Fibroblast of lung (primary cell): ENCODE data around the gene KIAA1549. TPM values are rescaled to one million over a fixed set of nuclear protein-coding genes. Genes with fewer than 3 reads are reported as not detected.
A peak's percentile ranks its signal among the peaks of the same experiment; 100 is the strongest.

Experiments used
- DNase-seq, 2 donors: peaks; one replicate each; pipeline versions ENCODE4 v3.0.0 to v3.0.0-alpha.2; 2010; ENCODE audit warnings: low read depth in 2 of 2
- H2AFZ ChIP-seq: 2 replicates; pipeline ENCODE4 v1.5.1; 2012; ENCODE audit warnings: low read length, control low read depth, inconsistent platforms
- H3K27ac ChIP-seq: 2 replicates; pipeline ENCODE4 v1.5.1; 2011; ENCODE audit warnings: low read length, control low read depth; ENCODE audit not compliant: insufficient read depth
- H3K27me3 ChIP-seq: 2 replicates; pipeline ENCODE4 v1.5.1; 2011; ENCODE audit warnings: mild to moderate bottlenecking, low read length; ENCODE audit not compliant: control insufficient read depth, insufficient read depth
- H3K36me3 ChIP-seq: 2 replicates; pipeline ENCODE4 v1.5.1; 2011; ENCODE audit warnings: low read length; ENCODE audit not compliant: control insufficient read depth, insufficient read depth
- H3K4me1 ChIP-seq: 2 replicates; pipeline ENCODE4 v1.5.1; 2011; ENCODE audit warnings: low read length; ENCODE audit not compliant: control insufficient read depth, insufficient read depth; ENCODE audit errors: extremely low read depth
- H3K4me2 ChIP-seq: 2 replicates; pipeline ENCODE4 v1.5.1; 2011; ENCODE audit warnings: low read length, control low read depth; ENCODE audit not compliant: insufficient read depth; ENCODE audit errors: extremely low read depth
- H3K4me3 ChIP-seq, 4 experiments: fragments of 200-600 bp in 1 of 4; sonication (generic) in 1 of 4; replicated peaks in 1 of 4; 2 replicates each; pipeline ENCODE4 v1.5.1; 2011 to 2016; ENCODE audit warnings: low read length in 4 of 4, low read depth in 3 of 4, mild to moderate bottlenecking in 3 of 4, control low read depth in 2 of 4, inconsistent platforms in 1 of 4, mixed read lengths in 1 of 4; ENCODE audit not compliant: insufficient read depth in 1 of 4; ENCODE audit errors: control extremely low read depth in 1 of 4
- H3K79me2 ChIP-seq: 2 replicates; pipeline ENCODE4 v1.5.1; 2012; ENCODE audit warnings: mild to moderate bottlenecking, low read length, inconsistent platforms; ENCODE audit not compliant: control insufficient read depth, insufficient read depth
- H3K9ac ChIP-seq: 2 replicates; pipeline ENCODE4 v1.5.1; 2011; ENCODE audit warnings: mild to moderate bottlenecking, low read length, control low read depth; ENCODE audit not compliant: insufficient read depth
- H3K9me3 ChIP-seq: 2 replicates; pipeline ENCODE4 v1.5.1; 2012; ENCODE audit warnings: low read depth, low read length; ENCODE audit not compliant: control insufficient read depth, insufficient read depth
- H4K20me1 ChIP-seq: 2 replicates; pipeline ENCODE4 v1.5.1; 2011; ENCODE audit warnings: low read length; ENCODE audit not compliant: control insufficient read depth, insufficient read depth; ENCODE audit errors: extremely low read depth
- EZH2 ChIP-seq: IDR thresholded peaks from 2 replicates; pipeline ENCODE4 v1.5.1; 2012; ENCODE audit warnings: low read length, control low read depth, mild to moderate bottlenecking; ENCODE audit errors: missing control alignments
- polyA plus RNA-seq, 2 donors: library from polyadenylated mRNA; depleted of rRNA in 1 of 2; stranded (reverse) in 1 of 2; unstranded in 1 of 2; fragments of >200 nt; gene quantifications; 2 replicates each; pipeline ENCODE4 v1.2.1, GENCODE V29; 2011 to 2012; ENCODE audit warnings: missing spikeins in 1 of 2
- total RNA-seq: library from RNA; depleted of rRNA; stranded (reverse); fragments of >200 nt; gene quantifications from 2 replicates; pipeline ENCODE4 v1.2.1, GENCODE V29; 2014
- TF ChIP-seq, protein P1 (sequence below), 2 donors: IDR thresholded peaks in 1 of 2; conservative IDR thresholded peaks in 1 of 2; 1 replicate in 1 of 2; 2 replicates in 1 of 2; pipeline ENCODE4 v1.5.1; 2011 to 2012; ENCODE audit warnings: low read length in 2 of 2, control low read depth in 1 of 2, inconsistent platforms in 1 of 2, low read depth in 1 of 2, mild to moderate bottlenecking in 1 of 2

Gene KIAA1549
- total and polyA plus RNA-seq, 2 donors (not counting 1 experiment from before 2014, with no cell fraction given) = 0.48 to 0.66 TPM

GRCh38 chr7:138921277-138921676 lies 59.9 kb downstream of the KIAA1549 start:
- no peaks in the 10 kb centered on the region for H3K4me1 ChIP-seq
- TF ChIP-seq, protein P1, sequence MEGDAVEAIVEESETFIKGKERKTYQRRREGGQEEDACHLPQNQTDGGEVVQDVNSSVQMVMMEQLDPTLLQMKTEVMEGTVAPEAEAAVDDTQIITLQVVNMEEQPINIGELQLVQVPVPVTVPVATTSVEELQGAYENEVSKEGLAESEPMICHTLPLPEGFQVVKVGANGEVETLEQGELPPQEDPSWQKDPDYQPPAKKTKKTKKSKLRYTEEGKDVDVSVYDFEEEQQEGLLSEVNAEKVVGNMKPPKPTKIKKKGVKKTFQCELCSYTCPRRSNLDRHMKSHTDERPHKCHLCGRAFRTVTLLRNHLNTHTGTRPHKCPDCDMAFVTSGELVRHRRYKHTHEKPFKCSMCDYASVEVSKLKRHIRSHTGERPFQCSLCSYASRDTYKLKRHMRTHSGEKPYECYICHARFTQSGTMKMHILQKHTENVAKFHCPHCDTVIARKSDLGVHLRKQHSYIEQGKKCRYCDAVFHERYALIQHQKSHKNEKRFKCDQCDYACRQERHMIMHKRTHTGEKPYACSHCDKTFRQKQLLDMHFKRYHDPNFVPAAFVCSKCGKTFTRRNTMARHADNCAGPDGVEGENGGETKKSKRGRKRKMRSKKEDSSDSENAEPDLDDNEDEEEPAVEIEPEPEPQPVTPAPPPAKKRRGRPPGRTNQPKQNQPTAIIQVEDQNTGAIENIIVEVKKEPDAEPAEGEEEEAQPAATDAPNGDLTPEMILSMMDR (conservative IDR thresholded peaks at IDR 0.05 in 1 of 2, IDR thresholded peaks at IDR 0.05 in 1 of 2; ENCODE audit: low read depth in 1 of 2, low read length in 2 of 2) = no peak
- H3K79me2 ChIP-seq = no peaks in the 10 kb centered on the region
- H3K36me3 ChIP-seq = no peaks in the 10 kb centered on the region
- H3K9ac ChIP-seq = no peak overlapping the region
- H3K4me2 ChIP-seq = no peak overlapping the region
- DNase-seq = no peak
- H2AFZ ChIP-seq = no peak overlapping the region
- H4K20me1 ChIP-seq = no peaks in the 10 kb centered on the region
- H3K27ac ChIP-seq = no peak overlapping the region
- H3K27me3 ChIP-seq = no peaks in the 10 kb centered on the region
- H3K9me3 ChIP-seq = no peaks in the 10 kb centered on the region
- H3K4me3 ChIP-seq = no peak overlapping the region

- Histone ChIP-seq H3K27ac (no peak overlapping the region), H3K4me1 (no peaks in the 10 kb centered on the region), H3K9me3 (no peaks in the 10 kb centered on the region), H3K9ac (no peak overlapping the region), H3K79me2 (no peaks in the 10 kb centered on the region), H3K4me3 (no peak overlapping the region), H3K4me2 (no peak overlapping the region), H3K36me3 (no peaks in the 10 kb centered on the region), H4K20me1 (no peaks in the 10 kb centered on the region), H2AFZ (no peak overlapping the region), H3K27me3 (no peaks in the 10 kb centered on the region)
- TF ChIP-seq EZH2 = no peak
- TF ChIP-seq, protein P1 (conservative IDR thresholded peaks at IDR 0.05 in 1 of 2, IDR thresholded peaks at IDR 0.05 in 1 of 2; ENCODE audit: low read depth in 1 of 2, low read length in 2 of 2) = no peak
- DNase-seq = no peak
Measured at GRCh38 chr7:138919911-138920310, 61.3 kb downstream of the KIAA1549 start.

DNA sequence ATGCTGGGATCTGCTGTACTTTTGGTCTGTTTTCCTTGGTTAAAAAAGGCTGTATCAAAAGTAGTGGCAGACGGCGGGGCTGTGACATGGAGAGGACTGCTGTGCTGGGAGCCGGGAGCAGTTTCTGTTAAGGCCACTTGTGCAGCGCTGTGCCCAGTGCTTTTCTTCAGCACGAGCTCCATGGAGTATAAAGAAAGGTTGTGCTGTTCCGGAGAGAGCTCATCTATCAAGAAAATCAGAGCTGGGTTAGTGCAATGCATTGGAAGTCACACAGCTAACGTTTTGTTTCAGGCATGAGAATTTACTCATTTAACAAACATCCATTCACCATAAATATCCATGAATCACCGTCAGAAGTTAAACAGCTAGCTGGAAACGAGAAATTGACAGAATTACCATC lies 62.0 kb downstream of the KIAA1549 start:
- Histone ChIP-seq H3K4me2 (no peak overlapping the region), H3K79me2 (no peaks in the 10 kb centered on the region), H3K27ac (no peak overlapping the region), H3K9ac (no peak overlapping the region), H3K4me3 (no peak overlapping the region), H3K4me1 (no peaks in the 10 kb centered on the region), H3K9me3 (no peaks in the 10 kb centered on the region), H2AFZ (no peak overlapping the region), H4K20me1 (no peaks in the 10 kb centered on the region), H3K36me3 (no peaks in the 10 kb centered on the region), H3K27me3 (no peaks in the 10 kb centered on the region)
- DNase-seq = peak in 1 of 2 donors; percentile 62
- TF ChIP-seq EZH2 = no peak
- TF ChIP-seq, protein P1 (conservative IDR thresholded peaks at IDR 0.05 in 1 of 2, IDR thresholded peaks at IDR 0.05 in 1 of 2; ENCODE audit: low read depth in 1 of 2, low read length in 2 of 2) = no peak
